Epithelial cell of esophagus (primary cell): ENCODE results near the gene HPRT1.
A peak's percentile ranks its signal among the peaks of the same experiment; 100 is the strongest.

Source experiments
- DNase-seq: peaks from one replicate; pipeline ENCODE4 v3.0.0; 2010; ENCODE audit warnings: low read depth
- H3K4me3 ChIP-seq: 2 replicates; pipeline ENCODE4 v1.5.1; 2011; ENCODE audit warnings: mild to moderate bottlenecking, low read length, control low read depth
- CTCF ChIP-seq: IDR thresholded peaks from 2 replicates; pipeline ENCODE4 v1.5.1; 2011; ENCODE audit warnings: low read depth, mild to moderate bottlenecking, low read length, control low read depth, inconsistent platforms; ENCODE audit not compliant: insufficient read depth; ENCODE audit errors: missing control alignments

The HPRT1 gene

GRCh38 chrX:134431894-134432293 lies 28.1 kb upstream of the HPRT1 start:
- DNase-seq: peak; percentile 65
- H3K4me3 ChIP-seq: no peak overlapping the region

GRCh38 chrX:134435894-134436293 lies 24.1 kb upstream of the HPRT1 start:
- H3K4me3 ChIP-seq: no peak overlapping the region
- TF ChIP-seq CTCF: no peak

More at GRCh38 chrX:134431894-134432293, 28.1 kb upstream of the HPRT1 start:
- no peak for TF ChIP-seq CTCF

GRCh38 chrX:134443020-134443419 lies 16.9 kb upstream of the HPRT1 start:
- H3K4me3 ChIP-seq: no peak overlapping the region
- no peak for DNase-seq
- no peak for TF ChIP-seq CTCF

More at GRCh38 chrX:134435894-134436293, 24.1 kb upstream of the HPRT1 start:
- DNase-seq: peak; percentile 53

GRCh38 chrX:134443461-134443860 lies 16.5 kb upstream of the HPRT1 start:
- TF ChIP-seq CTCF: no peak
- DNase-seq: no peak
- no peak overlapping the region for H3K4me3 ChIP-seq

GRCh38 chrX:134444681-134445080 lies 15.3 kb upstream of the HPRT1 start:
- DNase-seq: peak; percentile 15
- no peak for TF ChIP-seq CTCF
- no peak overlapping the region for H3K4me3 ChIP-seq

- peak; percentile 29 for DNase-seq
- no peak for TF ChIP-seq CTCF
- H3K4me3 ChIP-seq: no peak overlapping the region
These were observed 7.4 kb upstream of the HPRT1 start for GRCh38 chrX:134452596-134452995.

- TF ChIP-seq CTCF: no peak
- DNase-seq: no peak
- H3K4me3 ChIP-seq: no peak overlapping the region
These were observed 6.3 kb upstream of the HPRT1 start for GRCh38 chrX:134453631-134454030.
